Esophagus muscularis mucosa (tissue), 4 donors: ENCODE results near the gene SAMD3. TPM values are rescaled to one million over a fixed set of nuclear protein-coding genes. Genes with fewer than 3 reads are reported as not detected.
"Not testable (repeated sequence)": the region's sequence is repeated elsewhere in the genome, so short reads cannot be mapped to it uniquely, and the experiment has no call there.

Source experiments
- DNase-seq: peaks from one replicate; pipeline ENCODE4 v3.0.0-alpha.2; 2017; ENCODE audit errors: extremely low spot score
- H3K27ac ChIP-seq, 4 donors: fragments of 200-600 bp; sonication (generic); replicated peaks in 1 of 4; 1 replicate in 3 of 4; 2 replicates in 1 of 4; pipeline ENCODE4 v1.5.1; 2016 to 2019; ENCODE audit warnings: mild to moderate bottlenecking in 1 of 4
- H3K27me3 ChIP-seq, 4 donors: fragments of 200-600 bp; sonication (generic); one replicate each; pipeline versions ENCODE4 v1.5.1 to v1.6.0; 2016 to 2019
- H3K36me3 ChIP-seq, 4 donors: fragments of 200-600 bp; sonication (generic); one replicate each; pipeline ENCODE4 v1.5.1; 2016 to 2019
- H3K4me1 ChIP-seq, 4 donors: fragments of 200-600 bp; sonication (generic); one replicate each; pipeline ENCODE4 v1.5.1; 2016 to 2019
- H3K4me3 ChIP-seq, 4 donors: fragments of 200-600 bp; sonication (generic); 1 replicate in 2 of 4; 2 replicates in 2 of 4; pipeline ENCODE4 v1.5.1; 2016 to 2019; ENCODE audit warnings: mild to moderate bottlenecking in 4 of 4, moderate library complexity in 1 of 4
- H3K9me3 ChIP-seq, 4 donors: fragments of 200-600 bp; sonication (generic); 1 replicate in 3 of 4; 2 replicates in 1 of 4; pipeline ENCODE4 v1.5.1; 2016 to 2019
- CTCF ChIP-seq, 3 experiments: fragments of 200-600 bp in 2 of 3; fragments of 450-650 bp in 1 of 3; sonication (generic) in 2 of 3; IDR thresholded peaks; one replicate each; pipeline ENCODE4 v1.5.1; 2017 to 2019; ENCODE audit warnings: antibody characterized with exemption in 3 of 3, mild to moderate bottlenecking in 2 of 3, moderate library complexity in 1 of 3
- EP300 ChIP-seq: sonication (generic); formaldehyde crosslinking; IDR thresholded peaks from one replicate; pipeline ENCODE4 v1.6.1; 2017; ENCODE audit warnings: antibody characterized with exemption
- POLR2A ChIP-seq: fragments of 450-650 bp; IDR thresholded peaks from one replicate; pipeline ENCODE4 v1.6.1; 2017; ENCODE audit warnings: antibody characterized with exemption, moderate library complexity, mild to moderate bottlenecking, low read depth
- POLR2AphosphoS5 ChIP-seq, 2 donors: sonication (generic); formaldehyde crosslinking; IDR thresholded peaks; one replicate each; pipeline ENCODE4 v1.6.1; 2017; ENCODE audit warnings: antibody characterized with exemption in 2 of 2
- WGBS: methylation state at CpG from one replicate; pipeline ENCODE4 v1.1.5; 2018; 5-methylcytosine and 5-hydroxymethylcytosine counted together
- intact Hi-C: fragments of 100-400 bp; cut with DNase I; formaldehyde crosslinking; loops from one replicate; pipeline ENCODE4 v1.15.1; 2023
- total RNA-seq, 4 donors: library from RNA; depleted of rRNA; stranded (reverse); fragments of >200 nt; gene quantifications; one replicate each; pipeline versions ENCODE4 v1.1.0 to v1.2.1, GENCODE V29; 2016

Gene SAMD3
- total RNA-seq, result 1 to 10 TPM in 1 of 4 donors, under 1 TPM in 1, not detected in 2; 0.39 to 2.7 TPM

DNA sequence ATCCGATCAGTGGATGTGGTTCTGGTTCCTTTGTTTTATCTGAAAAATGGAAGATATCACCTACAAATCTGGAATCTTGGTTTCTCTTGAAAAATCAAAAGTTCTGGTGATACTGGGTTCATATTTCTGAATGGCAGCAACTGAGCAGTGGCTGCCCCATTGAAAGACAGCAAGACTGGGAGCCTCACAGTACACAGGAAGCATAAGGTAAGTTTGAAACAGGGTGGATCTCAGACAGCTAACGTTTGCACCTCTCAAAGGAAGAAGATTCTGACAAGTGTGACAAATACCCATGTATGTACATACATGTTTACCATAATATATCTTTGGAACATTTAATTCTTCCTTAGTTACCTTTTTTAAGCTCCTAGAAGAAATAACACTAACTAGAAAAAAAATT is at the start of gene SAMD3:
Gene SAMD3, minus strand, starts transcription at position 177 of the 400 bp plus-strand sequence. CDS start 7,678 bp downstream, outside the sequence.
- intact Hi-C loops, result no loop called here
- no peak within 1 kb of the TSS for H3K27ac ChIP-seq

GRCh38 chr6:130269969-130270635 is 47.4 kb upstream of the SAMD3 start:
- no peak overlapping the region for H3K4me3 ChIP-seq
- no peak for DNase-seq
- TF ChIP-seq POLR2AphosphoS5 (IDR thresholded peaks at IDR 0.05) (no peak), EP300 (no peak), CTCF (IDR thresholded peaks at IDR 0.05) (no peak), POLR2A (no peak)
- no peaks in the 10 kb centered on the region for H3K36me3 ChIP-seq
- intact Hi-C loops, result no loop called here
- no peak overlapping the region for H3K27ac ChIP-seq
- H3K9me3 ChIP-seq, result peaks cover 0 to 13% (median 10%) of the 10 kb centered on the region in 4 donors
- 98% methylated on average over 3 of the region's 3 CpGs for WGBS
- no peaks in the 10 kb centered on the region for H3K4me1 ChIP-seq
- no peaks in the 10 kb centered on the region for H3K27me3 ChIP-seq

More for the DNA sequence above, at the start of gene SAMD3:
- H3K4me1 ChIP-seq, result no peaks in the 10 kb centered on the region
- no peak for DNase-seq
- TF ChIP-seq POLR2A (no peak), EP300 (no peak), CTCF (IDR thresholded peaks at IDR 0.05) (no peak), POLR2AphosphoS5 (IDR thresholded peaks at IDR 0.05) (no peak)
- no peaks in the 10 kb centered on the region for H3K9me3 ChIP-seq
- H3K4me3 ChIP-seq, result no peak within 1 kb of the TSS
- H3K36me3 ChIP-seq, result no peaks in the 10 kb centered on the region
- no peaks in the 10 kb centered on the region for H3K27me3 ChIP-seq
- 78% methylated on average over 2 of the region's 2 CpGs for WGBS

- H3K36me3 ChIP-seq, intact Hi-C loops, DNase-seq, H3K4me1 ChIP-seq, H3K27me3 ChIP-seq, H3K27ac ChIP-seq, H3K9me3 ChIP-seq, H3K4me3 ChIP-seq: not testable (repeated sequence)
- WGBS, result 61% methylated on average over 2 of the region's 2 CpGs
Measured at GRCh38 chr6:130265553-130265952, 42.8 kb upstream of the SAMD3 start.

DNA sequence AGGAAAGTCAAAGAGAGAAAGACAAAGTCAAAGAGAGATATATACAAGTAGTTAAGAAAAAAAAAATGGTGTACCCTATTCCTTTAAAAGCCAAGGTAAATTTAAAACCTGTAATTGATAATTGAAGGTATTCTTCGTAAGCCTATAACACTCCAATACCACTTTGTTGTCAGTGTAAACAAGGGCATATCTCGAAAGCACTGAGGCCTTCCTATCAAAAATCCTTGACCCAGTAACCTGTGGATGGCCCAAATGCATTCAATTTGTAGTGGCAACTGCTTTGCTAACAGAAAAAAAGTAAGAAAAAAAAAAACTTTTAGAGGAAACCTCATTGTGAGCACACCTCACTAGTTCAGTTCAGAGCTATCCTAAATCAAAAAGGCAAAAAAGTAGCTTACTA is 39.3 kb upstream of the SAMD3 start:
- Histone ChIP-seq H3K27me3 (no peaks in the 10 kb centered on the region), H3K4me3 (no peak overlapping the region), H3K9me3 (no peaks in the 10 kb centered on the region), H3K27ac (no peak overlapping the region), H3K36me3 (no peaks in the 10 kb centered on the region), H3K4me1 (no peaks in the 10 kb centered on the region)
- WGBS, result 82% methylated on average over 2 of the region's 2 CpGs
- intact Hi-C loops, result no loop called here
- no peak for DNase-seq
- TF ChIP-seq EP300 (no peak), CTCF (IDR thresholded peaks at IDR 0.05) (no peak), POLR2AphosphoS5 (IDR thresholded peaks at IDR 0.05) (no peak), POLR2A (no peak)

DNA sequence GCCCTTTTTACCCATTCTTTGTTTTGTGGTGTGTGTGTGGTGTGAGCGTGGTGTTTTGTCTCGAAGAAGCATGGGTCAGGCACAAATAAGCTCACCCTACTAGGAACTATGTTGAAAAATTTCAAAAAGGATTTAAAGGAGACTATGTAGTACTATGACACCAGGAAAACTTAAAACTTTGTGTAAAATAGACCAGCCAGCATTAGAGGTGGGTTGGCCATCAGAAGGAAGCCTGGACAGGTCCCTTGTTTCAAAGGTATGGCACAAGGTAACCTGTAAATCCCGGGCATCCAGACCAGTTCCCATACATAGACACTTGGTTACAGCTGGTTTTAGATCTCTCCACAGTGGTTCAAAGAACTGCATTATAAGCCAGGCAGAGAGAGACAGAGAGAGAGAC is 38.8 kb upstream of the SAMD3 start:
- H3K4me1 ChIP-seq, H3K27ac ChIP-seq, H3K27me3 ChIP-seq, intact Hi-C loops, DNase-seq, H3K9me3 ChIP-seq, H3K4me3 ChIP-seq, H3K36me3 ChIP-seq: not testable (repeated sequence)
- WGBS, result 68% methylated on average over 3 of the region's 3 CpGs

- H3K9me3 ChIP-seq, H3K27me3 ChIP-seq, H3K36me3 ChIP-seq, H3K4me3 ChIP-seq, H3K27ac ChIP-seq, H3K4me1 ChIP-seq, intact Hi-C loops, DNase-seq: not testable (repeated sequence)
- WGBS, result 78% methylated on average over 4 of the region's 15 CpGs
Measured at GRCh38 chr6:130260614-130261241, 38.0 kb upstream of the SAMD3 start.

DNA sequence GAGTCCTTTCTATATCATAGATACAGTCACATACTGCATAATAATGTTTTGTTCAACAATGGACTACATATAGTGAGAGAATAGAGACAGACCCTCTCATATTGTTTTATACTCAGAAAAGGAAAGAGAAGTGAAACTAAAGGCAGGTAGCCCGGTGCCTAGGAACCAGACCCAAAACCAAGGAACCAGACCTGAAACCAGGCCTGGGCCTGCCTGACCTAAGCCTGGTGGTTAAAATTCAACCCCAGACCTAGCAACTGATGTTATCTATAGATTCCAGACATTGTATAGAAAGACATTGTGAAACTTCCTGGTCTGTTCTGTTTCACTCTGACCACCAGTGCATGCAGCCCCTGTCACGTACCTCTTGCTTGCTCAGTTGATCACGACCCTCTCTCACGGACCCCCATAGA is 37.3 kb upstream of the SAMD3 start:
- intact Hi-C loops, H3K4me3 ChIP-seq, DNase-seq, H3K27ac ChIP-seq, H3K4me1 ChIP-seq, H3K9me3 ChIP-seq, H3K36me3 ChIP-seq, H3K27me3 ChIP-seq: not testable (repeated sequence)
- 68% methylated on average over 4 of the region's 4 CpGs for WGBS
